AG04449 (cell line): Measurements from ENCODE around the gene EXOC6B.

Source experiments
- CTCF ChIA-PET: fragments of 350-600 bp; formaldehyde crosslinking; extraction: SDS; loops from one replicate; lab custom pipeline; 2021; ENCODE audit warnings: antibody characterized with exemption; lab: Yijun Ruan, JAX
- POLR2A ChIA-PET: fragments of 400-600, 350-600 bp; formaldehyde crosslinking; extraction: SDS; loops from one replicate; lab custom pipeline; 2020; ENCODE audit warnings: antibody characterized with exemption, inconsistent platforms; lab: Yijun Ruan, JAX
- DNase-seq: peaks from one replicate; pipeline ENCODE4 v3.0.0-alpha.2; 2010; ENCODE audit warnings: low read depth, low spot score
- H3K4me3 ChIP-seq: 2 replicates; pipeline ENCODE4 v1.5.1; 2011; ENCODE audit warnings: low read depth, mild to moderate bottlenecking, control low read depth, low read length
- CTCF ChIP-seq: IDR thresholded peaks from one replicate; pipeline ENCODE4 v1.5.1; 2011; ENCODE audit warnings: mild to moderate bottlenecking, moderate library complexity, low read length, control low read depth, inconsistent platforms; ENCODE audit not compliant: insufficient read depth; ENCODE audit errors: missing control alignments

EXOC6B gene

GRCh38 chr2:72395096-72395495, 430.7 kb downstream of the EXOC6B start:
- no peak for DNase-seq
- ChIA-PET POLR2A (no interaction called here), CTCF (no interaction called here)
- no peak for TF ChIP-seq CTCF
- no peak overlapping the region for H3K4me3 ChIP-seq

- no peak for DNase-seq
- no peak for TF ChIP-seq CTCF
- ChIA-PET POLR2A (no interaction called here), CTCF (no interaction called here)
- H3K4me3 ChIP-seq: no peak overlapping the region
Observed at GRCh38 chr2:72394541-72395070, 431.2 kb downstream of the EXOC6B start.

- DNase-seq: no peak
- ChIA-PET POLR2A (no interaction called here), CTCF (no interaction called here)
- TF ChIP-seq CTCF: no peak
- H3K4me3 ChIP-seq: no peak overlapping the region
Observed at GRCh38 chr2:72389447-72389846, 436.4 kb downstream of the EXOC6B start.

- H3K4me3 ChIP-seq: no peak overlapping the region
- TF ChIP-seq CTCF: no peak
- CTCF ChIA-PET: no interaction called here
- DNase-seq: no peak
- POLR2A ChIA-PET: no interaction called here
Observed at GRCh38 chr2:72388263-72388662, 437.6 kb downstream of the EXOC6B start.

- POLR2A ChIA-PET: no interaction called here
- no peak for TF ChIP-seq CTCF
- CTCF ChIA-PET: no interaction called here
- DNase-seq: no peak
- H3K4me3 ChIP-seq: no peak overlapping the region
Observed at GRCh38 chr2:72386288-72386687, 439.5 kb downstream of the EXOC6B start.

- ChIA-PET CTCF (no interaction called here), POLR2A (no interaction called here)
- no peak overlapping the region for H3K4me3 ChIP-seq
- no peak for DNase-seq
- no peak for TF ChIP-seq CTCF
Observed at GRCh38 chr2:72378753-72379348, 447.0 kb downstream of the EXOC6B start.
